K562 (cell line): ENCODE results near the gene GAPT. TPM values are rescaled to one million over a fixed set of nuclear protein-coding genes. Genes with fewer than 3 reads are reported as not detected.

Source experiments
- CBFA2T3 ChIP-seq: fragments of 450-650 bp; IDR thresholded peaks from 2 replicates; pipeline ENCODE4 v1.6.1; 2017
- CREB3 ChIP-seq: fragments of 450-650 bp; conservative IDR thresholded peaks from 2 replicates; pipeline ENCODE4 v1.6.1; 2016; ENCODE audit warnings: missing genetic modification characterization, low read depth, mild to moderate bottlenecking, missing compliant biosample characterization, moderate library complexity
- NCOA4 ChIP-seq: fragments of 450-650 bp; IDR thresholded peaks from 2 replicates; pipeline ENCODE4 v1.6.1; 2018; ENCODE audit warnings: mild to moderate bottlenecking; ENCODE audit not compliant: partially characterized antibody
- PHF21A ChIP-seq: fragments of 450-650 bp; IDR thresholded peaks from 2 replicates; pipeline ENCODE4 v1.6.1; 2017; ENCODE audit warnings: low read depth, borderline replicate concordance
- POLR2AphosphoS2 ChIP-seq: IDR thresholded peaks from 2 replicates; pipeline ENCODE4 v1.6.1; 2012; ENCODE audit warnings: low read length, improper control_type of control experiment
- RAD21 ChIP-seq, 2 experiments: fragments of 250-450 bp in 1 of 2; fragments of 450-650 bp in 1 of 2; sonication (Bioruptor Pico) in 1 of 2; formaldehyde crosslinking in 1 of 2; IDR thresholded peaks in 1 of 2; conservative IDR thresholded peaks in 1 of 2; 2 replicates each; pipeline versions ENCODE4 v1.4.0 to v1.8.0; 2020 to 2022; ENCODE audit warnings: mild to moderate bottlenecking in 2 of 2, moderate library complexity in 1 of 2
- ZBTB40 ChIP-seq, 2 experiments: fragments of 450-650 bp in 1 of 2; sonication (generic) in 1 of 2; formaldehyde crosslinking in 1 of 2; IDR thresholded peaks; 2 replicates each; pipeline versions ENCODE4 v1.7.1 to v1.9.0; 2016 to 2022; ENCODE audit warnings: inconsistent platforms in 1 of 2, mild to moderate bottlenecking in 1 of 2, missing genetic modification reagents in 1 of 2
- ZBTB49 ChIP-seq: sonication (generic); formaldehyde crosslinking; IDR thresholded peaks from 2 replicates; pipeline ENCODE4 v1.8.0; 2022; ENCODE audit warnings: missing genetic modification reagents, mild to moderate bottlenecking, borderline replicate concordance
- ZNF77 ChIP-seq: fragments of 250-450 bp; sonication (Bioruptor Pico); IDR thresholded peaks from 2 replicates; pipeline ENCODE4 v1.5.0; 2020
- polyA plus RNA-seq, 8 experiments: library from polyadenylated mRNA; depleted of rRNA in 4 of 8; stranded (reverse) in 5 of 8; unstranded in 3 of 8; fragments of >200 nt; fragmentation: Nextera tagmentation in 2 of 8; fragmentation: Illumina TruSeq in 1 of 8; extraction: Ambion mirVana in 2 of 8; extraction: Trizol in 1 of 8; gene quantifications; 2 replicates each; pipeline versions ENCODE4 v1.2.1 to v1.2.3, GENCODE V29; 2011 to 2014; ENCODE audit warnings: inconsistent platforms in 1 of 8, missing spikeins in 1 of 8
- total RNA-seq, 7 experiments: library from RNA; depleted of rRNA in 6 of 7; stranded (reverse); fragments of >200 nt in 6 of 7; fragmentation: Illumina TruSeq in 2 of 7; extraction: Trizol in 2 of 7; gene quantifications; 2 replicates each; pipeline versions ENCODE4 v1.2.1 to v1.2.3, GENCODE V29; 2011 to 2021; ENCODE audit warnings: low replicate concordance in 1 of 7

The GAPT gene
- total and polyA plus RNA-seq, 9 of the 15 experiments (the other 6 are each of a cell fraction or from before 2014, with no cell fraction given), result not detected

GRCh38 chr5:58491216-58491892, at the start of gene GAPT (continued):
- TF ChIP-seq ZBTB40 (IDR thresholded peaks at IDR 0.05) (no peak), ZBTB40 (CRISPR knock-in tag; IDR thresholded peaks at IDR 0.05) (no peak), ZBTB49 (CRISPR knock-in tag) (no peak), RAD21 (CRISPR knock-in tag; conservative IDR thresholded peaks at IDR 0.05 in 1 of 2, IDR thresholded peaks at IDR 0.05 in 1 of 2) (no peak), POLR2AphosphoS2 (no peak), CBFA2T3 (no peak), NCOA4 (no peak), ZNF77 (CRISPR knock-in tag) (no peak), CREB3 (tag) (no peak), PHF21A (no peak)
